GM12878 (cell line): ENCODE data around the gene ELL2. TPM values are rescaled to one million over a fixed set of nuclear protein-coding genes. Genes with fewer than 3 reads are reported as not detected.

ENCODE experiments used
- ATAC-seq: fragments of 200-7000 bp; cut with Tn5 transposase; 3 replicates; pipeline ENCODE4 v1.9.1; 2020; ENCODE audit warnings: mild to moderate bottlenecking, moderate library complexity
- BruUV-seq: library from RNA; stranded (reverse); fragments of 400-500 nt; replicated peaks from 2 replicates; lab custom pipeline; 2021; lab: Mats Ljungman, UMichigan
- CTCF ChIA-PET: fragments of 300-600 bp; sonication (Branson Sonifier 250); formaldehyde crosslinking; extraction: SDS; loops from one replicate; lab custom pipeline; 2021; ENCODE audit warnings: inconsistent platforms; lab: Yijun Ruan, JAX
- POLR2A ChIA-PET: fragments of 350-600 bp; formaldehyde crosslinking; extraction: SDS; loops from one replicate; lab custom pipeline; 2021; ENCODE audit warnings: inconsistent platforms; lab: Charles Lee
- RAD21 ChIA-PET: fragments of 300-600 bp; sonication (Branson Sonifier 250); formaldehyde crosslinking; loops from one replicate; lab custom pipeline; 2023; ENCODE audit warnings: antibody characterized with exemption; ENCODE audit not compliant: unreplicated experiment; lab: Charles Lee
- SMC1A ChIA-PET: fragments of 300-600 bp; sonication (Branson Sonifier 250); formaldehyde crosslinking; loops from one replicate; lab custom pipeline; 2023; ENCODE audit not compliant: unreplicated experiment, uncharacterized antibody; lab: Charles Lee
- DNase-seq: peaks from one replicate; pipeline ENCODE4 v3.0.0-alpha.2; 2011; ENCODE audit warnings: low read depth, low spot score
- FAIRE-seq: peaks from 3 replicates; lab custom pipeline; 2011; peaks lifted over from hg19 to GRCh38; lab: Jason Lieb, UNC
- H2AFZ ChIP-seq: 2 replicates; pipeline ENCODE4 v1.6.0; 2011; ENCODE audit warnings: low read depth, low read length, control low read depth; ENCODE audit not compliant: control insufficient read depth
- H3K27ac ChIP-seq: 2 replicates; pipeline ENCODE4 v1.5.1; 2011; ENCODE audit warnings: control low read depth; ENCODE audit not compliant: control insufficient read depth, insufficient read depth
- H3K27me3 ChIP-seq, 2 experiments: replicated peaks in 1 of 2; 2 replicates each; pipeline versions ENCODE4 v1.6.0 to v1.6.1; 2011; ENCODE audit warnings: low read length in 1 of 2; ENCODE audit not compliant: control insufficient read depth in 2 of 2, insufficient read depth in 2 of 2
- H3K36me3 ChIP-seq, 2 experiments: 2 replicates each; pipeline ENCODE4 v1.5.1; 2011; ENCODE audit warnings: low read length in 1 of 2; ENCODE audit not compliant: control insufficient read depth in 2 of 2, insufficient read depth in 2 of 2
- H3K4me1 ChIP-seq: 2 replicates; pipeline ENCODE4 v1.6.1; 2011; ENCODE audit warnings: mild to moderate bottlenecking, low read length, moderate library complexity, mixed read lengths; ENCODE audit not compliant: control insufficient read depth, insufficient read depth
- H3K4me2 ChIP-seq: 2 replicates; pipeline ENCODE4 v1.6.0; 2011; ENCODE audit warnings: control low read depth; ENCODE audit not compliant: control insufficient read depth, insufficient read depth
- H3K4me3 ChIP-seq: fragments of 200-600 bp; sonication (generic); 2 replicates; pipeline ENCODE4 v1.5.1; 2016
- H3K79me2 ChIP-seq: 2 replicates; pipeline ENCODE4 v1.6.0; 2011; ENCODE audit warnings: low read length; ENCODE audit not compliant: control insufficient read depth, insufficient read depth
- H3K9ac ChIP-seq: 2 replicates; pipeline ENCODE4 v1.8.0; 2011; ENCODE audit warnings: low read length, control low read depth, mixed read lengths; ENCODE audit not compliant: control insufficient read depth, insufficient read depth
- H3K9me3 ChIP-seq: replicated peaks from 3 replicates; pipeline ENCODE4 v1.5.1; 2011; ENCODE audit warnings: mild to moderate bottlenecking, low read length; ENCODE audit not compliant: control insufficient read depth, insufficient read depth
- H4K20me1 ChIP-seq: 2 replicates; pipeline ENCODE4 v1.6.0; 2011; ENCODE audit not compliant: control insufficient read depth, insufficient read depth
- BHLHE40 ChIP-seq, 2 experiments: fragments of 450-650 bp in 1 of 2; IDR thresholded peaks; 2 replicates each; pipeline ENCODE4 v1.6.1; 2011 to 2017; ENCODE audit warnings: low read depth in 2 of 2, borderline replicate concordance in 1 of 2, improper control_type of control experiment in 1 of 2, low read length in 1 of 2, mild to moderate bottlenecking in 1 of 2
- DPF2 ChIP-seq: fragments of 450-650 bp; IDR thresholded peaks from 2 replicates; pipeline ENCODE4 v1.6.1; 2017; ENCODE audit warnings: mild to moderate bottlenecking
- MEF2A ChIP-seq: IDR thresholded peaks from 2 replicates; pipeline ENCODE4 v1.6.1; 2011; ENCODE audit warnings: low read depth, mild to moderate bottlenecking, low read length, moderate library complexity; ENCODE audit not compliant: insufficient read depth
- SMAD1 ChIP-seq: fragments of 450-650 bp; IDR thresholded peaks from 2 replicates; pipeline ENCODE4 v1.6.1; 2018; ENCODE audit warnings: mild to moderate bottlenecking, low read depth; ENCODE audit not compliant: partially characterized antibody
- YY1 ChIP-seq: IDR thresholded peaks from 2 replicates; pipeline ENCODE4 v1.6.1; 2011; ENCODE audit warnings: low read depth, mild to moderate bottlenecking, low read length
- ZNF217 ChIP-seq: fragments of 450-650 bp; IDR thresholded peaks from 2 replicates; pipeline ENCODE4 v1.6.1; 2017; ENCODE audit warnings: antibody characterized with exemption, mild to moderate bottlenecking
- WGBS: methylation state at CpG from one replicate; pipeline ENCODE4 v1.1.6; 2016; ENCODE audit warnings: low lambda C conversion rate; ENCODE audit not compliant: insufficient replicate concordance, insufficient coverage; ENCODE audit errors: missing lambda C conversion rate; 5-methylcytosine and 5-hydroxymethylcytosine counted together
- in situ Hi-C: fragments of 300-500 bp; cut with MboI; formaldehyde crosslinking; loops from 9 replicates; pipeline ENCODE4 v1.14.3; 2018; ENCODE audit warnings: mixed read lengths
- intact Hi-C: fragments of 100-400 bp; cut with micrococcal nuclease; formaldehyde crosslinking; loops from one replicate; pipeline ENCODE4 v1.14.2; 2022; ENCODE audit not compliant: unreplicated experiment
- polyA plus RNA-seq, 11 experiments: library from polyadenylated mRNA; depleted of rRNA in 4 of 11; unstranded in 6 of 11; stranded (reverse) in 5 of 11; fragments of >200 nt; fragmentation: Nextera tagmentation in 4 of 11; fragmentation: Illumina TruSeq in 1 of 11; extraction: Ambion mirVana in 4 of 11; extraction: Trizol in 1 of 11; gene quantifications; 1 replicate in 1 of 11; 2 replicates in 10 of 11; pipeline versions ENCODE4 v1.2.1 to v1.2.3, GENCODE V29; 2011 to 2016; ENCODE audit warnings: inconsistent platforms in 2 of 11, missing spikeins in 2 of 11, low read depth in 1 of 11
- total RNA-seq, 4 experiments: library from RNA; depleted of rRNA in 3 of 4; stranded (reverse); fragments of >200 nt in 3 of 4; fragmentation: Illumina TruSeq in 1 of 4; extraction: Trizol in 1 of 4; gene quantifications; 2 replicates each; pipeline versions ENCODE4 v1.2.1 to v1.2.3, GENCODE V29; 2013 to 2021

ELL2 gene
- total and polyA plus RNA-seq, 10 of the 15 experiments (the other 5 are each of a cell fraction or from before 2014, with no cell fraction given) = 24.2 to 91.4 (median 57.4) TPM

- TF ChIP-seq YY1 = no peak
These were observed 52.9 kb downstream of the ELL2 start (continued) for GRCh38 chr5:95908799-95909198.

- in situ Hi-C loops (no loop called here), intact Hi-C loops (no loop called here)
- Histone ChIP-seq H3K9me3 (no peaks in the 10 kb centered on the region; the same call in 2 of the 3 replicates), H3K4me2 (no peak overlapping the region; the same call in 1 of the 2 replicates), H3K27me3 (no peaks in the 10 kb centered on the region), H3K36me3 (peaks cover 2 to 17% of the 10 kb centered on the region in 2 experiments; a peak in 3 of 4 replicates), H3K9ac (no peak overlapping the region), H3K4me1 (peaks cover 11% of the 10 kb centered on the region), H4K20me1 (no peaks in the 10 kb centered on the region), H3K27ac (peak overlapping the region; percentile 20; the same call in 1 of the 2 replicates), H3K4me3 (no peak overlapping the region), H2AFZ (no peak overlapping the region), H3K79me2 (peaks cover 7% of the 10 kb centered on the region)
- ATAC-seq = peak; percentile 59
- SMC1A ChIA-PET = interaction anchor here (0.6 to 6.9 kb wide), 20 partner anchors 9 to 423 kb away, joined by 3 to 55 read pairs (median 6); no protein-coding TSS in a partner anchor
- no peak for DNase-seq
- RAD21 ChIA-PET = interaction anchor here (0.6 to 2.8 kb wide), 23 partner anchors 9 to 532 kb away, joined by 3 to 33 read pairs (median 4); partner anchors contain the start of gene ELL2
- TF ChIP-seq BHLHE40 (IDR thresholded peaks at IDR 0.05; ENCODE audit: borderline replicate concordance in 1 of 2, low read depth in 2 of 2, low read length in 1 of 2) (no peak), ZNF217 (peak; percentile 75), SMAD1 (no peak), DPF2 (0 out of 2 replicates have a peak, but pooled peaks have one; percentile 14), MEF2A (0 out of 2 replicates have a peak, but pooled peaks have one; percentile 21)
- no TSS peak for BruUV-seq
- CTCF ChIA-PET = interaction anchor here (1.0 to 2.0 kb wide), 9 partner anchors 9 to 437 kb away, joined by 3 to 9 read pairs (median 5); no protein-coding TSS in a partner anchor
- POLR2A ChIA-PET = interaction anchor here (0.5 to 2.1 kb wide), 12 partner anchors 12 to 50 kb away, joined by 3 to 8 read pairs (median 4); no protein-coding TSS in a partner anchor
- WGBS = 77% methylated on average over 5 of the region's 5 CpGs
- FAIRE-seq = no peak
These were observed 53.6 kb downstream of the ELL2 start for GRCh38 chr5:95907740-95908706.
